Measurements from ENCODE around the gene CNOT2. TPM values are rescaled to one million over a fixed set of nuclear protein-coding genes. Genes with fewer than 3 reads are reported as not detected.

Gene CNOT2
- total RNA-seq, 1 experiment from 2014 or later, result 82.9 TPM

- DNase-seq, result no peak
- H2AFZ ChIP-seq (ENCODE audit: low read length), result no peak overlapping the region
- H3T11ph ChIP-seq (ENCODE audit: low read length), result no peak overlapping the region
- H3K4me2 ChIP-seq (ENCODE audit: insufficient read depth, insufficient read length, low read length), result no peak overlapping the region
- H3K9me3 Mint-ChIP-seq, result no peaks in the 10 kb centered on the region
- no peak overlapping the region for H4K5ac ChIP-seq (ENCODE audit: insufficient read length, low read depth, low read length)
- no peaks in the 10 kb centered on the region for H4K20me1 ChIP-seq (ENCODE audit: control insufficient read depth, insufficient read depth, insufficient read length)
- peaks cover 41 to 48% of the 10 kb centered on the region in 2 experiments for H3K4me1 Mint-ChIP-seq
- no peaks in the 10 kb centered on the region; the same call in 1 of the 2 replicates for H3K79me2 ChIP-seq (ENCODE audit: insufficient read depth, low read length)
- no peak overlapping the region for H3K56ac ChIP-seq (ENCODE audit: insufficient read length, low read depth, low read length)
- no peaks in the 10 kb centered on the region for H3K27me3 Mint-ChIP-seq (ENCODE audit: low read depth)
- H2BK20ac ChIP-seq (ENCODE audit: low read depth, low read length, poor library complexity, severe bottlenecking), result no peak overlapping the region
- H3K36me3 Mint-ChIP-seq (ENCODE audit: insufficient read depth in 1 of 3, low read depth in 3 of 3), result peaks cover 9 to 27% (median 16%) of the 10 kb centered on the region in 3 experiments
- no peak overlapping the region for H3K18ac ChIP-seq (ENCODE audit: insufficient read length, low read depth, low read length)
- H3K27me3 ChIP-seq (ENCODE audit: insufficient read depth, low read length), result no peaks in the 10 kb centered on the region
- peaks cover 3% of the 10 kb centered on the region for H3K79me1 ChIP-seq (ENCODE audit: insufficient read depth, low read depth, low read length, poor library complexity, severe bottlenecking)
- no peaks in the 10 kb centered on the region for H3K9me3 ChIP-seq (ENCODE audit: control insufficient read depth, low read depth, low read length)
- H4K8ac ChIP-seq (replicated peaks; ENCODE audit: insufficient read length, low read depth, low read length), result no peak overlapping the region
- H3K14ac ChIP-seq (ENCODE audit: insufficient read depth, low read length), result no peak overlapping the region
- no peak overlapping the region for H2BK12ac ChIP-seq (ENCODE audit: insufficient read length, low read depth, low read length)
- H4K91ac ChIP-seq (ENCODE audit: insufficient read length, low read depth, low read length), result no peak overlapping the region
- peak overlapping the region; percentile 59 to 95 (median 90) for H3K27ac Mint-ChIP-seq
- TF ChIP-seq CTCF (conservative IDR thresholded peaks at IDR 0.05), result no peak
- H2BK15ac ChIP-seq (ENCODE audit: low read depth, low read length), result no peak overlapping the region
- H3K23me2 ChIP-seq (ENCODE audit: insufficient read length, low read depth, low read length, poor library complexity, severe bottlenecking), result no peaks in the 10 kb centered on the region
- no peak overlapping the region for H2AK5ac ChIP-seq (ENCODE audit: insufficient read length, low read length)
- no peak overlapping the region for H3K4ac ChIP-seq (ENCODE audit: low read depth, low read length)
- H3K9ac ChIP-seq (ENCODE audit: extremely low read depth, insufficient read length, low read length), result no peak overlapping the region
- no peak overlapping the region for H3K23ac ChIP-seq (ENCODE audit: insufficient read length, low read depth, low read length)
- no peak overlapping the region for H2BK5ac ChIP-seq (ENCODE audit: insufficient read length, low read length)
- no peaks in the 10 kb centered on the region for H3K4me1 ChIP-seq (ENCODE audit: insufficient read depth, low read length)
- H3K27ac ChIP-seq (ENCODE audit: insufficient read length, low read depth, low read length), result no peak overlapping the region
- H3K4me3 Mint-ChIP-seq, result no peak overlapping the region
- H2BK120ac ChIP-seq (ENCODE audit: low read depth, low read length, poor library complexity, severe bottlenecking), result no peak overlapping the region
These were observed 46.9 kb downstream of the CNOT2 start for GRCh38 chr12:70290116-70290515.

Measured in H9 (cell line).